ENCODE results near the gene RAD9B. TPM values are rescaled to one million over a fixed set of nuclear protein-coding genes. Genes with fewer than 3 reads are reported as not detected.

The RAD9B gene
- total and polyA plus RNA-seq, 4 donors: 0.12 to 1.5 (median 0.61) TPM

DNA sequence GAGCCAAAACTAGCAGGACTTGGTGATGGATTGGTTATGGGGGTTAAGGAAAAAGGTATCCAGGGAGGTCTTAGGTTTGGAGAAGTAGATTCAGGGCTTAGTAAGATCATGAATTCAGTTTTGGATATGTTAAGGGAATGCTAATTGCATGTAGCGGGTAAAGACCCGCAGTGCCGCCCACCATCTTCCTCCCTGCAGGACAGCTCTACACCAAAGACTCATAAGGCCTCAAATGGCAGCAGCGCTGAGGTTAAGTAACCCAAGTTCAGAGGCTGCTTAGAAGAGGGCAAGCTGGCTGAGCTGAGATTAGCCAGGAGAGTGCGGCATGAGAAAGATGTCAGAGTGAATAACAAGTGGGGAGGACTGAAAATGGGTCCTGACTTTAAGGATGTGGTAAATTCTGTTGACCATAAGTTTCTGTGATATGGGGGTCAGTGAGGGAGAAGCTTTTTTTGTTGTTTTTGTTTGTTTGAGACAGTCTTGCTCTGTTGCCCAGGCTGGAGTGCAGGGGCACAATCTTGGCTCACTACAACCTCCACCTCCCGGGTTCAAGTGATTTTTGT, 26.2 kb downstream of the RAD9B start:
- DNase-seq (no peak), ATAC-seq (ENCODE audit: insufficient read depth, low FRiP score) (no peak)
- Histone ChIP-seq H3K27me3 (ENCODE audit: control insufficient read depth in 3 of 3, insufficient read depth in 3 of 3, low read length in 2 of 3) (no peaks in the 10 kb centered on the region), H3K27ac (ENCODE audit: low read depth in 1 of 2, low read length in 1 of 2) (no peak overlapping the region), H3K9ac (ENCODE audit: insufficient read depth in 1 of 2, low read length in 2 of 2) (no peak overlapping the region), H3K4me1 (ENCODE audit: control insufficient read depth in 5 of 5, insufficient read depth in 5 of 5, low read length in 5 of 5) (peaks cover 0 to 6% (median 0%) of the 10 kb centered on the region in 5 donors), H3K9me3 (ENCODE audit: control insufficient read depth in 4 of 4, insufficient read depth in 3 of 4, low read length in 3 of 4) (no peaks in the 10 kb centered on the region), H3K36me3 (ENCODE audit: control insufficient read depth in 4 of 4, insufficient read depth in 4 of 4, low read length in 4 of 4) (peaks cover 0 to 8% (median 2%) of the 10 kb centered on the region in 4 donors), H3K4me3 (no peak overlapping the region)
- TF ChIP-seq, protein P1, sequence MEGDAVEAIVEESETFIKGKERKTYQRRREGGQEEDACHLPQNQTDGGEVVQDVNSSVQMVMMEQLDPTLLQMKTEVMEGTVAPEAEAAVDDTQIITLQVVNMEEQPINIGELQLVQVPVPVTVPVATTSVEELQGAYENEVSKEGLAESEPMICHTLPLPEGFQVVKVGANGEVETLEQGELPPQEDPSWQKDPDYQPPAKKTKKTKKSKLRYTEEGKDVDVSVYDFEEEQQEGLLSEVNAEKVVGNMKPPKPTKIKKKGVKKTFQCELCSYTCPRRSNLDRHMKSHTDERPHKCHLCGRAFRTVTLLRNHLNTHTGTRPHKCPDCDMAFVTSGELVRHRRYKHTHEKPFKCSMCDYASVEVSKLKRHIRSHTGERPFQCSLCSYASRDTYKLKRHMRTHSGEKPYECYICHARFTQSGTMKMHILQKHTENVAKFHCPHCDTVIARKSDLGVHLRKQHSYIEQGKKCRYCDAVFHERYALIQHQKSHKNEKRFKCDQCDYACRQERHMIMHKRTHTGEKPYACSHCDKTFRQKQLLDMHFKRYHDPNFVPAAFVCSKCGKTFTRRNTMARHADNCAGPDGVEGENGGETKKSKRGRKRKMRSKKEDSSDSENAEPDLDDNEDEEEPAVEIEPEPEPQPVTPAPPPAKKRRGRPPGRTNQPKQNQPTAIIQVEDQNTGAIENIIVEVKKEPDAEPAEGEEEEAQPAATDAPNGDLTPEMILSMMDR (IDR thresholded peaks at IDR 0.05; ENCODE audit: control extremely low read depth, extremely low read depth): no peak
- 95 to 97% methylated on average over 6 of the region's 6 CpGs for WGBS, 2 donors

GRCh38 chr12:110530511-110530910, 28.4 kb downstream of the RAD9B start:
- H3K9me3 ChIP-seq (ENCODE audit: control insufficient read depth in 4 of 4, insufficient read depth in 3 of 4, low read length in 3 of 4): no peaks in the 10 kb centered on the region
- H3K4me1 ChIP-seq (ENCODE audit: control insufficient read depth in 5 of 5, insufficient read depth in 5 of 5, low read length in 5 of 5): peaks cover 0 to 10% (median 0%) of the 10 kb centered on the region in 5 donors
- TF ChIP-seq, protein P1 (IDR thresholded peaks at IDR 0.05; ENCODE audit: control extremely low read depth, extremely low read depth): no peak
- H3K36me3 ChIP-seq (ENCODE audit: control insufficient read depth in 4 of 4, insufficient read depth in 4 of 4, low read length in 4 of 4): peaks cover 0 to 13% (median 3%) of the 10 kb centered on the region in 4 donors
- H3K27me3 ChIP-seq (ENCODE audit: control insufficient read depth in 3 of 3, insufficient read depth in 3 of 3, low read length in 2 of 3): no peaks in the 10 kb centered on the region
- no peak overlapping the region for H3K27ac ChIP-seq (ENCODE audit: low read depth in 1 of 2, low read length in 1 of 2)
- no peak overlapping the region for H3K9ac ChIP-seq (ENCODE audit: insufficient read depth in 1 of 2, low read length in 2 of 2)
- ATAC-seq (ENCODE audit: insufficient read depth, low FRiP score): no peak
- no peak overlapping the region for H3K4me3 ChIP-seq
- 63 to 72% methylated on average over 2 of the region's 2 CpGs for WGBS, 2 donors
- DNase-seq: no peak

GRCh38 chr12:110531741-110532333, 29.7 kb downstream of the RAD9B start:
- no peak overlapping the region for H3K9ac ChIP-seq (ENCODE audit: insufficient read depth in 1 of 2, low read length in 2 of 2)
- no peaks in the 10 kb centered on the region for H3K9me3 ChIP-seq (ENCODE audit: control insufficient read depth in 4 of 4, insufficient read depth in 3 of 4, low read length in 3 of 4)
- H3K36me3 ChIP-seq (ENCODE audit: control insufficient read depth in 4 of 4, insufficient read depth in 4 of 4, low read length in 4 of 4): peaks cover 4 to 21% (median 7%) of the 10 kb centered on the region in 4 donors
- TF ChIP-seq, protein P1 (IDR thresholded peaks at IDR 0.05; ENCODE audit: control extremely low read depth, extremely low read depth): no peak
- DNase-seq (no peak), ATAC-seq (ENCODE audit: insufficient read depth, low FRiP score) (no peak)
- H3K27ac ChIP-seq (ENCODE audit: low read depth in 1 of 2, low read length in 1 of 2): no peak overlapping the region
- H3K27me3 ChIP-seq (ENCODE audit: control insufficient read depth in 3 of 3, insufficient read depth in 3 of 3, low read length in 2 of 3): no peaks in the 10 kb centered on the region
- peaks cover 0 to 15% (median 0%) of the 10 kb centered on the region in 5 donors for H3K4me1 ChIP-seq (ENCODE audit: control insufficient read depth in 5 of 5, insufficient read depth in 5 of 5, low read length in 5 of 5)
- H3K4me3 ChIP-seq: no peak overlapping the region
- 63 to 74% methylated on average over 2 of the region's 2 CpGs for WGBS, 2 donors

All from lung (tissue), 12 donors.